Superior temporal gyrus (tissue), 1 donor: ENCODE results near the gene CASKIN1.
"Not testable (repeated sequence)": the region's sequence is repeated elsewhere in the genome, so short reads cannot be mapped to it uniquely, and the experiment has no call there.

Experiments
- DNase-seq: peaks from one replicate; pipeline ENCODE4 v3.0.0-alpha.2; 2016; ENCODE audit errors: extremely low spot score

The CASKIN1 gene

GRCh38 chr16:2209258-2210008 is 13.0 kb upstream of the CASKIN1 start:
- no peak for DNase-seq

- DNase-seq, result no peak
Observed at GRCh38 chr16:2208772-2209171, 12.4 kb upstream of the CASKIN1 start.

DNA sequence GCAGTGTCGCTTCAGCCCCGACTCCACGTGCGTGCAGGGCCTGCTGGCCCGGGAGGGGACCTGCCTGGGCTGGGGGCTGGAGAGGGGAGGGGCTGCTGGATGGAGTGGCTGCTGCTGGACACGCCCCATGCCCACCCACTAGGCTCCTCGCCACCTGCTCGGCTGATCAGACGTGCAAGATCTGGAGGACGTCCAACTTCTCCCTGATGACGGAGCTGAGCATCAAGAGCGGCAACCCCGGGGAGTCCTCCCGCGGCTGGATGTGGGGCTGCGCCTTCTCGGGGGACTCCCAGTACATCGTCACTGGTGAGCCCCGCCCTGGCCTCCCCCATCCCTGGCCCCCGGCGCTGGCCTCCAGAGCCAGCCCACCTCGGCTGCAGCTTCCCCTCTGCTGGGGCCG is 11.9 kb upstream of the CASKIN1 start:
- DNase-seq, result no peak

DNA sequence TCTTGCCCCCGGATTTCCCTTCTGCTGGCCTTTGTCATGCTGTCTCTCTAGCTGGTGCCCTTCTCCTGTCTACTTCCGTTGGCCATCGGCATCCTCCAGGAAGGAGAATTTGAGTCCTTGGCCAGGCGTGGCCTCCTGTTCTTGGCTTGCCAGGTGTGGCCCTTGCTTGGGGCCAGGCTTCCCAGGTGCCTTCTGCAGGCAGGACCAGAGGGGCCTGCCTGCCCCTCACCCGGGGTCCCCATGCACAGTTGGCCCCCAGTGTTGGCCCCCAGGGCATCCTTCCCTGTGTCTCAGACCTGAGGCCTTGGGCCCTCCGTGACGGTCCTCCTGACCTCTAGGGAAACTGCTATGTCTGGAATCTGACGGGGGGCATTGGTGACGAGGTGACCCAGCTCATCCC is 11.5 kb upstream of the CASKIN1 start:
- DNase-seq, result no peak

DNA sequence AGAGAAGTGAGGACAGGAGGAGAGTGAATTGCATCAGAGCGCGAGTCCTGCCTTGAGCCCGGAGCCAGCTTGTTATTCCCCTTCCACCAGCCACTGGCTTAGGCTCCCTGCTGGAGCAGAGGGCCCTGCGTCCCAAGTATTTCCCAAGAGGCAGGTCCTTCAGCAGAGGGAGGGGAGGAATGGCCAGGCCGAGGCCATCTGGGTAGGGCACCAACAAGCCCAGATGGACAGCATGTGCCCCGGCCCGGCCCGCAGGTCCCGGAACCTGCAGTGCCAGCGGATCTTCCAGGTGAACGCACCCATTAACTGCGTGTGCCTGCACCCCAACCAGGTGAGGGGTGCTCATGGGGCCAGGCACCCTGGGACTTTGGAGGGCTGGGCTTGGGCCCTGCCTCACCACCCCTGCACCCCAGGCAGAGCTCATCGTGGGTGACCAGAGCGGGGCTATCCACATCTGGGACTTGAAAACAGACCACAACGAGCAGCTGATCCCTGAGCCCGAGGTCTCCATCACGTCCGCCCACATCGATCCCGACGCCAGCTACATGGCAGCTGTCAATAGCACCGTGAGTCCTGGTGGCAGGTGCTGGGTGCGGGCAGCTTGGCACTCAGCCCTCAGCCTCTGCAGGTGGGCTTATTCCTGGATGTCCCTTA is 10.5 kb upstream of the CASKIN1 start:
- DNase-seq, result no peak

GRCh38 chr16:2206420-2206779 is 10.0 kb upstream of the CASKIN1 start:
- DNase-seq, result no peak

- no peak for DNase-seq
Observed at GRCh38 chr16:2205967-2206313, 9.5 kb upstream of the CASKIN1 start.

GRCh38 chr16:2205104-2205966 is 8.9 kb upstream of the CASKIN1 start, which contains the start of gene MLST8:
Gene MLST8 (plus strand): TSS chr16:2205454. CDS start chr16:2206086, 632 bp downstream.
- peak; percentile 87 for DNase-seq

DNA sequence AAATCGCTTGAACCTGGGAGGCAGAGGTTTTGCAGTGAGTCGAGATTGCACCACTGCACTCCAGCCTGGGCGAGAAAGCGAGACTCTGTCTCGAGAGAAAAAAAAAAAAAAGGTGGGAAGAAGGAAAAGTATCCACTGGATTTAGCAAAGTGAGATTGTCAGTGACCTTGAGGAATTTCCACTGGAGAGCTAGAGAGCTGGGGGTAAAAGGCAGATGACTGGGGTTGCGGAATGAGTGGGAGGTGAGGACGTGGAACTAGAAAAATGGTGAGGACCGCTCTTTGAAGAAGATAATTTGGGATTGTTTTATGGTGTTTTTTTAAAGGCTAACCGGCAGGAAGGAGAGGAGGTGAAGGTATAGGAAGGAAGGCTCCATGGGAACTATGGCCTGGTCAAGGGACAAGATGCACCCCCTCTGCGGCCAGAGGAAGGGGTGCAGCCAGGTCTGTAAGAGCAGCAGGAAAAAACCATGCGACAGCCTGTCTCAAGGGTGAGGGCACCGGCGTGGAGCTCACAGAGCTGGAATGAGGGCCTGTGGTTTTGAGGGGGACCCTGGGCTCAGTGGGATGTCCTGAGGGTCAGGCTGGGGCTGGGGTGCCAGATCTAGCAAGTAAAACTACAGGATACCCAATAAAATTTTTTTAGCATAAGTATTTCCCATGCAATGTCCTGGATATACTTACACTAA is 8.2 kb upstream of the CASKIN1 start:
- no peak for DNase-seq

GRCh38 chr16:2203119-2203688 is 6.8 kb upstream of the CASKIN1 start:
- DNase-seq, result not testable (repeated sequence)

GRCh38 chr16:2200313-2200712 is 3.9 kb upstream of the CASKIN1 start:
- no peak for DNase-seq

DNA sequence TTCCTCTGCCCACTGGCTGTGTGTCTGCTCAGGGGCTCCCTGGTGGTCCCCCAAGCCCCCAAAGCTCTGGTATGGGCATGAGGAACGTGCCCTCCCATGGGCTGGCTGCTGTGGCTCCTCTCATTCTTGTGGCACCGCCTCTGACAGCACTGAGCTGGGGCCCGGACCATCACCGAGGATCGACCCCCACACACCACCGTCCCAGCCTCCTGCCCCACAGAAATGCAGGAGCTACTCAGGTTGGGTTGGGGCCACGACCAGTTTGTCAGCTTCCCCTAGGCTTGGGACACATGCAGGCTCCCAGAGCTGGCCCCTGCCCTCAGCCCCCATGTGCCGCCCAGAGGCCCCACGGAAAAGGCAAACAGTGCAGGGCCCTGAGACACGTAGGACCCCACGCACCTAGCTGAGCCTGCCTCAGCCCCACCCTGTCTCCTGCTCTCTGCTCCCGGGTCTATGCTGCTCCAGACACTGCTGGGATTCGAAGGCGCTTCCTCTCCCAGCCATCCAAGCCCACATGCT is 3.3 kb upstream of the CASKIN1 start:
- DNase-seq, result no peak

- no peak for DNase-seq
Observed at GRCh38 chr16:2199095-2199494, 2.7 kb upstream of the CASKIN1 start.

GRCh38 chr16:2198283-2198682 is 1.9 kb upstream of the CASKIN1 start:
- no peak for DNase-seq

DNA sequence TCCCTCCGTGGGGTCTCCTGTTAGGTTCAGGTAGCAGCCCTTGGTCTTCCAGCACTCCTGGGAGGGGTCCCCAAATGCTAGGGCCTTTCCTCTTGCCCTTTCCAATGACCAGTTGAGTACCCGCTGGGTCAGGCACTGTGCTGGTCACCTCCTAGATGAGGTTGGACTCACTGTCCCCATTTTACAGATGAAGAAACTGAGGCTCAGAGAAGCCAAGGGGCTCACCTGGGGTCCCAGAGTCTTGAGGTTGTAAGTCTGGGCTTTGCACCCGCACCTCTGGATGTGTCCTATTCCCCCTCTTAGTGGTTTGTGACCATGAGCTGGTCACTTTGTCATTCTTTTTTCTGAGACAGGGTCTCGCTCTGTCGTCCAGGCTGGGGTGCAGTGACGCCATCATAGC is 1.4 kb upstream of the CASKIN1 start:
- DNase-seq, result no peak

GRCh38 chr16:2196981-2197511 is 641 bp upstream of the CASKIN1 start:
- no peak for DNase-seq

DNA sequence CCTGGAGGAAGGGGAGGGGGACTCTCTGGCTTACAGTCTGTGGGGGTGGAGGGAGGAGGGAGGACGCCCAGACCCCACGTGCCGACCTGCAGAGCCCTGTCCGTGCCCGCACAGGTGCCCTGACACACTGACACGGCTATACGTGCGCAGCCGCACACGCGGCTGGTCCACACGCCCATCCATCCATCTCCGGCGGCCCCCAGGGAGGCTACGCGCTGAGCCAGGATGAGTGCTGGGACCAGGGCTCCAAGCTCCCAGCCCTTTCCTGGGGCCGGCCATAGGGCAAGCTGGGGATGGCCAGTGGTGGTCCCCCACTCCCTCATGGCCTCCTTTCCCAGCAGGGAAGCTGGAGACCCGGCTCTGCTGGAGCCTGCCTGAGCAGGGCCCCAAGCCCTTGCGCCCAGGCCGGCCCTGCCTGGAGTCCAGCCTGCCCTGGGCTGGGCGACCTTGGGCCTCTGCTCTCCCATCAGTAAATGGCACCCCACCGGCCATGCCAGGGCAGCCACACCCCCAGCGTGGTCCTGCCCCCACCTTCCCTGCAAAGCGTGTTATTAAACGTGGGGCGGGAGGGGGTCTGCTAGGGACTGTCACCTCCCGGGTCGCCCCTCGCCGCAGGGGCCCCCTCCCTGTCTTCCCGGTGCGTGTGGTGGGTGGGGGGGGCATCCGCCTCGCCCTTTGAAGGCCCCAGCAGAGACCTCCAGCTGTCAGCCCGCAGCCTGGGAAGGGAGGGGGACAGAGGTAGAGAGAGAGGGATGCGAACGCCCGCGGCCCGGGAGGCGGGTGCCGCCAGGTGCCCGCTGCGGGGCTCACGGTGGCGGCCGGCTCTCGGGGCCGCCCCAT is 863 bp downstream of the CASKIN1 start:
- no peak for DNase-seq

GRCh38 chr16:2194852-2195321 is 1.5 kb downstream of the CASKIN1 start:
- DNase-seq, result peak; percentile 16

- DNase-seq, result peak; percentile 31
Observed at GRCh38 chr16:2194166-2194834, 2.1 kb downstream of the CASKIN1 start.

GRCh38 chr16:2191446-2191706 is 5.0 kb downstream of the CASKIN1 start:
- no peak for DNase-seq
